Heart right ventricle (tissue), 16 donors: ENCODE measurements around the gene RGS19. TPM values are rescaled to one million over a fixed set of nuclear protein-coding genes. Genes with fewer than 3 reads are reported as not detected.

Source experiments
- ATAC-seq, 8 donors: fragments of 200-7000 bp; cut with Tn5 transposase; one replicate each; pipeline ENCODE4 v1.9.1; 2020; ENCODE audit warnings: mild to moderate bottlenecking in 8 of 8, moderate library complexity in 8 of 8, moderate number of reproducible peaks in 1 of 8
- DNase-seq, 2 donors: peaks; one replicate each; pipeline ENCODE4 v3.0.0-alpha.2; 2020
- H3K27ac ChIP-seq, 10 donors: fragments of 200-600 bp; sonication (generic) in 2 of 10; one replicate each; pipeline versions ENCODE4 v1.5.0 to v1.8.0; 2020 to 2022; ENCODE audit warnings: mild to moderate bottlenecking in 3 of 10
- H3K27me3 ChIP-seq, 7 donors: fragments of 200-600 bp; one replicate each; pipeline ENCODE4 v1.8.0; 2021 to 2022; ENCODE audit warnings: mild to moderate bottlenecking in 2 of 7
- H3K36me3 ChIP-seq, 9 donors: fragments of 200-600 bp; sonication (generic) in 1 of 9; one replicate each; pipeline versions ENCODE4 v1.5.0 to v1.8.0; 2020 to 2022; ENCODE audit warnings: mild to moderate bottlenecking in 2 of 9
- H3K4me1 ChIP-seq, 9 donors: fragments of 200-600 bp; sonication (generic) in 1 of 9; one replicate each; pipeline versions ENCODE4 v1.5.0 to v1.8.0; 2020 to 2022; ENCODE audit warnings: mild to moderate bottlenecking in 4 of 9
- H3K4me3 ChIP-seq, 10 donors: fragments of 200-600 bp; sonication (generic) in 2 of 10; one replicate each; pipeline versions ENCODE4 v1.5.0 to v1.8.0; 2020 to 2022; ENCODE audit warnings: mild to moderate bottlenecking in 7 of 10, moderate library complexity in 2 of 10
- H3K9me3 ChIP-seq, 11 donors: fragments of 200-600 bp in 10 of 11; sonication (generic) in 2 of 11; one replicate each; pipeline versions ENCODE4 v1.5.0 to v1.8.0; 2013 to 2022; ENCODE audit warnings: mild to moderate bottlenecking in 2 of 11, control low read depth in 1 of 11, moderate library complexity in 1 of 11
- CTCF ChIP-seq, 9 donors: fragments of 200-600 bp; sonication (generic) in 2 of 9; IDR thresholded peaks; one replicate each; pipeline versions ENCODE4 v1.5.0 to v1.8.0; 2021 to 2022; ENCODE audit warnings: antibody characterized with exemption in 9 of 9, mild to moderate bottlenecking in 5 of 9, moderate library complexity in 1 of 9
- WGBS, 2 donors: extraction: QIAGEN DNeasy Blood & Tissue Kit; methylation state at CpG; one replicate each; pipeline ENCODE4 v1.1.7; 2013; ENCODE audit warnings: inconsistent platforms in 1 of 2; 5-methylcytosine and 5-hydroxymethylcytosine counted together
- intact Hi-C, 10 donors: fragments of 100-400 bp; cut with DNase I; formaldehyde crosslinking; loops; one replicate each; pipeline versions ENCODE4 v1.11.1 to v1.14.2; 2022
- polyA plus RNA-seq, 2 donors: library from polyadenylated mRNA; stranded (reverse); fragments of 200-250 nt; gene quantifications; one replicate each; pipeline ENCODE4 v1.2.3, GENCODE V29; 2013
- total RNA-seq, 10 donors: library from RNA; stranded (reverse); fragmentation: NEBNext Ultra II Directional in 3 of 10; extraction: Animal tissue kit (Norgen Biotek cat#: 25700) in 3 of 10; gene quantifications; one replicate each; pipeline versions ENCODE4 v1.2.1 to v1.2.4, GENCODE V29; 2021 to 2023
- donor health status: Arrhythmogenic right ventricular cardiomyopathy.
- donor health status: ischemic (EF 13 %, LVEDD 7.1; RV severe dilation, severe dysfunction).
- donor health status: healthy with polysubstance abuse.
- donor health status: DM: no; HTN: yes; CAD: no.
- donor health status: DM: no; HTN: no; CAD: no.
- donor health status: ischemic (EF 25% LVEDD 6.9; RV normal size, moderate dysfunction).
- donor health status: ischemic (EF 25% LVEDD 5.7; RV mildly dilated, moderate dysfunction).
- donor health status: healthy.
- donor health status: DM: yes; HTN: yes; CAD: no.
- donor health status: Ischemic cardiomyopathy.
- donor health status: ischemic (EF 35%, LVEDD 5.7; RV mildly dilated, moderate dysfunction).
- donor health status: nonischemic (EF 11% LVEDD 7.7; RV severe dilation, severe dysfunction).
- donor health status: DM: yes; HTN: yes; CAD: no.
- donor health status: PGD.
- donor health status: ischemic (EF 29% LVEDD 5.4; RV normal size, mild dysfunction).
- donor health status: nonischemic (EF 23%, LVEDD 6.1; RV moderate dilation, normal function).

Gene RGS19
- total and polyA plus RNA-seq, 12 donors, result 1.8 to 13.1 (median 4.0) TPM

GRCh38 chr20:64082820-64083377 lies 3.6 kb upstream of the RGS19 start:
- TF ChIP-seq CTCF (IDR thresholded peaks at IDR 0.05), result no peak
- peak overlapping the region in 1 of 10 donors; percentile 14 for H3K27ac ChIP-seq
- no peak for ATAC-seq
- H3K36me3 ChIP-seq, result no peaks in the 10 kb centered on the region
- H3K4me1 ChIP-seq, result peaks cover 16 to 55% (median 38%) of the 10 kb centered on the region in 9 donors
- H3K4me3 ChIP-seq, result peak overlapping the region in 9 of 10 donors; percentile 56 to 74 (median 63)
- peaks cover 0 to 3% (median 0%) of the 10 kb centered on the region in 11 donors for H3K9me3 ChIP-seq
- DNase-seq, result no peak
- 25 to 27% methylated on average over 13 of the region's 13 CpGs for WGBS, 2 donors
- intact Hi-C loops, result loop anchor here in 5 of 10 donors (5.0 kb wide), 2 partner anchors 34 to 39 kb away; no protein-coding TSS in a partner anchor
- peaks cover 0 to 35% (median 30%) of the 10 kb centered on the region in 7 donors for H3K27me3 ChIP-seq

- 19 to 22% methylated on average over 13 of the region's 13 CpGs for WGBS, 2 donors
- intact Hi-C loops, result loop anchor here in 5 of 10 donors (5.0 kb wide), 2 partner anchors 35 to 40 kb away; no protein-coding TSS in a partner anchor
- H3K4me3 ChIP-seq, result peak overlapping the region in 1 of 10 donors; percentile 23
- DNase-seq, result no peak
- H3K27ac ChIP-seq, result peak overlapping the region in 1 of 10 donors; percentile 14
- no peaks in the 10 kb centered on the region for H3K36me3 ChIP-seq
- peak in 1 of 8 donors; percentile 10 for ATAC-seq
- peaks cover 0 to 32% (median 27%) of the 10 kb centered on the region in 7 donors for H3K27me3 ChIP-seq
- TF ChIP-seq CTCF (IDR thresholded peaks at IDR 0.05), result no peak
- H3K9me3 ChIP-seq, result no peaks in the 10 kb centered on the region
- peaks cover 16 to 57% (median 41%) of the 10 kb centered on the region in 9 donors for H3K4me1 ChIP-seq
These were observed 2.9 kb upstream of the RGS19 start for GRCh38 chr20:64082126-64082731.

GRCh38 chr20:64081624-64081964 lies 2.3 kb upstream of the RGS19 start:
- no peak for TF ChIP-seq CTCF (IDR thresholded peaks at IDR 0.05)
- Histone ChIP-seq H3K27ac (no peak overlapping the region), H3K27me3 (peaks cover 0 to 29% (median 27%) of the 10 kb centered on the region in 7 donors), H3K36me3 (peaks cover 0 to under 1% (median 0%) of the 10 kb centered on the region in 9 donors), H3K4me1 (peaks cover 16 to 57% (median 41%) of the 10 kb centered on the region in 9 donors), H3K4me3 (no peak overlapping the region), H3K9me3 (no peaks in the 10 kb centered on the region)
- no peak for ATAC-seq
- no peak for DNase-seq
- WGBS, 2 donors, result 94% methylated on average over 6 of the region's 6 CpGs
- intact Hi-C loops, result loop anchor here in 5 of 10 donors (5.0 kb wide), 2 partner anchors 36 to 41 kb away; no protein-coding TSS in a partner anchor

GRCh38 chr20:64080813-64081623 lies 1.7 kb upstream of the RGS19 start:
- peak overlapping the region in 7 of 10 donors; percentile 53 to 91 (median 84) for H3K4me3 ChIP-seq
- intact Hi-C loops, result loop anchor here in 5 of 10 donors (5.0 kb wide), 2 partner anchors 36 to 41 kb away; no protein-coding TSS in a partner anchor

More at GRCh38 chr20:64080813-64081623, 1.7 kb upstream of the RGS19 start:
- DNase-seq (no peak), ATAC-seq (no peak)
- peak overlapping the region in 5 of 10 donors; percentile 67 to 91 (median 83) for H3K27ac ChIP-seq
- H3K27me3 ChIP-seq, result peaks cover 0 to 25% (median 24%) of the 10 kb centered on the region in 7 donors
- peaks cover 16 to 62% (median 41%) of the 10 kb centered on the region in 9 donors for H3K4me1 ChIP-seq
- peaks cover 0 to 6% (median 0%) of the 10 kb centered on the region in 9 donors for H3K36me3 ChIP-seq
- no peak for TF ChIP-seq CTCF (IDR thresholded peaks at IDR 0.05)
- H3K9me3 ChIP-seq, result no peaks in the 10 kb centered on the region
- 80% methylated on average over 17 of the region's 17 CpGs for WGBS, 2 donors
